Measurements from ENCODE around the gene CNTN4. TPM values are rescaled to one million over a fixed set of nuclear protein-coding genes. Genes with fewer than 3 reads are reported as not detected.

CNTN4 gene
- total and polyA plus RNA-seq, 4 donors, result 1.5 to 30.7 (median 5.7) TPM

GRCh38 chr3:2645001-2645400 is 546.3 kb downstream of the CNTN4 start:
- Histone ChIP-seq H3K27ac (ENCODE audit: low read depth in 1 of 2, low read length in 1 of 2) (no peak overlapping the region), H3K36me3 (ENCODE audit: control insufficient read depth in 4 of 4, insufficient read depth in 4 of 4, low read length in 4 of 4) (no peaks in the 10 kb centered on the region), H3K4me3 (no peak overlapping the region), H3K4me1 (ENCODE audit: control insufficient read depth in 5 of 5, insufficient read depth in 5 of 5, low read length in 5 of 5) (no peaks in the 10 kb centered on the region), H3K27me3 (ENCODE audit: control insufficient read depth in 3 of 3, insufficient read depth in 3 of 3, low read length in 2 of 3) (no peaks in the 10 kb centered on the region), H3K9ac (ENCODE audit: insufficient read depth in 1 of 2, low read length in 2 of 2) (no peak overlapping the region), H3K9me3 (ENCODE audit: control insufficient read depth in 4 of 4, insufficient read depth in 3 of 4, low read length in 3 of 4) (peaks cover 0 to 2% (median 0%) of the 10 kb centered on the region in 4 donors)
- ATAC-seq (ENCODE audit: insufficient read depth, low FRiP score) (no peak), DNase-seq (no peak)
- 70 to 75% methylated on average over 2 of the region's 2 CpGs for WGBS, 2 donors
- TF ChIP-seq CTCF (IDR thresholded peaks at IDR 0.05; ENCODE audit: control extremely low read depth, extremely low read depth), result no peak

GRCh38 chr3:2650746-2651145 is 552.1 kb downstream of the CNTN4 start:
- H3K4me1 ChIP-seq (ENCODE audit: control insufficient read depth in 5 of 5, insufficient read depth in 5 of 5, low read length in 5 of 5), result peaks cover 0 to 2% (median 0%) of the 10 kb centered on the region in 5 donors
- no peak overlapping the region for H3K27ac ChIP-seq (ENCODE audit: low read depth in 1 of 2, low read length in 1 of 2)
- DNase-seq (no peak), ATAC-seq (ENCODE audit: insufficient read depth, low FRiP score) (no peak)
- peaks cover 0 to 2% (median 0%) of the 10 kb centered on the region in 4 donors for H3K9me3 ChIP-seq (ENCODE audit: control insufficient read depth in 4 of 4, insufficient read depth in 3 of 4, low read length in 3 of 4)
- no peaks in the 10 kb centered on the region for H3K36me3 ChIP-seq (ENCODE audit: control insufficient read depth in 4 of 4, insufficient read depth in 4 of 4, low read length in 4 of 4)
- 93 to 97% methylated on average over 3 of the region's 3 CpGs for WGBS, 2 donors
- no peak overlapping the region for H3K9ac ChIP-seq (ENCODE audit: insufficient read depth in 1 of 2, low read length in 2 of 2)
- no peaks in the 10 kb centered on the region for H3K27me3 ChIP-seq (ENCODE audit: control insufficient read depth in 3 of 3, insufficient read depth in 3 of 3, low read length in 2 of 3)
- no peak overlapping the region for H3K4me3 ChIP-seq
- TF ChIP-seq CTCF (IDR thresholded peaks at IDR 0.05; ENCODE audit: control extremely low read depth, extremely low read depth), result no peak

- no peak overlapping the region for H3K4me3 ChIP-seq
- H3K4me1 ChIP-seq (ENCODE audit: control insufficient read depth in 5 of 5, insufficient read depth in 5 of 5, low read length in 5 of 5), result peaks cover 0 to 8% (median 2%) of the 10 kb centered on the region in 5 donors
- H3K9ac ChIP-seq (ENCODE audit: insufficient read depth in 1 of 2, low read length in 2 of 2), result no peak overlapping the region
- no peaks in the 10 kb centered on the region for H3K27me3 ChIP-seq (ENCODE audit: control insufficient read depth in 3 of 3, insufficient read depth in 3 of 3, low read length in 2 of 3)
- ATAC-seq (ENCODE audit: insufficient read depth, low FRiP score) (no peak), DNase-seq (no peak)
- TF ChIP-seq CTCF (IDR thresholded peaks at IDR 0.05; ENCODE audit: control extremely low read depth, extremely low read depth), result no peak
- H3K9me3 ChIP-seq (ENCODE audit: control insufficient read depth in 4 of 4, insufficient read depth in 3 of 4, low read length in 3 of 4), result peaks cover 0 to 2% (median 0%) of the 10 kb centered on the region in 4 donors
- 56 to 72% methylated on average over 2 of the region's 2 CpGs for WGBS, 2 donors
- no peak overlapping the region for H3K27ac ChIP-seq (ENCODE audit: low read depth in 1 of 2, low read length in 1 of 2)
- no peaks in the 10 kb centered on the region for H3K36me3 ChIP-seq (ENCODE audit: control insufficient read depth in 4 of 4, insufficient read depth in 4 of 4, low read length in 4 of 4)
Measured at GRCh38 chr3:2652386-2652785, 553.7 kb downstream of the CNTN4 start.

- ATAC-seq (ENCODE audit: insufficient read depth, low FRiP score) (no peak), DNase-seq (no peak)
- no peak for TF ChIP-seq CTCF (IDR thresholded peaks at IDR 0.05; ENCODE audit: control extremely low read depth, extremely low read depth)
- no peaks in the 10 kb centered on the region for H3K9me3 ChIP-seq (ENCODE audit: control insufficient read depth in 4 of 4, insufficient read depth in 3 of 4, low read length in 3 of 4)
- H3K27me3 ChIP-seq (ENCODE audit: control insufficient read depth in 3 of 3, insufficient read depth in 3 of 3, low read length in 2 of 3), result no peaks in the 10 kb centered on the region
- no peak overlapping the region for H3K4me3 ChIP-seq
- no peak overlapping the region for H3K27ac ChIP-seq (ENCODE audit: low read depth in 1 of 2, low read length in 1 of 2)
- peaks cover 0 to 8% (median 2%) of the 10 kb centered on the region in 5 donors for H3K4me1 ChIP-seq (ENCODE audit: control insufficient read depth in 5 of 5, insufficient read depth in 5 of 5, low read length in 5 of 5)
- H3K36me3 ChIP-seq (ENCODE audit: control insufficient read depth in 4 of 4, insufficient read depth in 4 of 4, low read length in 4 of 4), result no peaks in the 10 kb centered on the region
- WGBS, 2 donors, result 32 to 44% methylated on average over 1 of the region's 1 CpG
- no peak overlapping the region for H3K9ac ChIP-seq (ENCODE audit: insufficient read depth in 1 of 2, low read length in 2 of 2)
Measured at GRCh38 chr3:2653706-2654105, 555.0 kb downstream of the CNTN4 start.
